Measurements from ENCODE around the gene RIC1. TPM values are rescaled to one million over a fixed set of nuclear protein-coding genes. Genes with fewer than 3 reads are reported as not detected.

Gene RIC1
- total and polyA plus RNA-seq, 11 donors, result 2.4 to 14.4 (median 8.7) TPM

- no peak for TF ChIP-seq POLR2A (IDR thresholded peaks at IDR 0.05)
- TF ChIP-seq, protein P1, sequence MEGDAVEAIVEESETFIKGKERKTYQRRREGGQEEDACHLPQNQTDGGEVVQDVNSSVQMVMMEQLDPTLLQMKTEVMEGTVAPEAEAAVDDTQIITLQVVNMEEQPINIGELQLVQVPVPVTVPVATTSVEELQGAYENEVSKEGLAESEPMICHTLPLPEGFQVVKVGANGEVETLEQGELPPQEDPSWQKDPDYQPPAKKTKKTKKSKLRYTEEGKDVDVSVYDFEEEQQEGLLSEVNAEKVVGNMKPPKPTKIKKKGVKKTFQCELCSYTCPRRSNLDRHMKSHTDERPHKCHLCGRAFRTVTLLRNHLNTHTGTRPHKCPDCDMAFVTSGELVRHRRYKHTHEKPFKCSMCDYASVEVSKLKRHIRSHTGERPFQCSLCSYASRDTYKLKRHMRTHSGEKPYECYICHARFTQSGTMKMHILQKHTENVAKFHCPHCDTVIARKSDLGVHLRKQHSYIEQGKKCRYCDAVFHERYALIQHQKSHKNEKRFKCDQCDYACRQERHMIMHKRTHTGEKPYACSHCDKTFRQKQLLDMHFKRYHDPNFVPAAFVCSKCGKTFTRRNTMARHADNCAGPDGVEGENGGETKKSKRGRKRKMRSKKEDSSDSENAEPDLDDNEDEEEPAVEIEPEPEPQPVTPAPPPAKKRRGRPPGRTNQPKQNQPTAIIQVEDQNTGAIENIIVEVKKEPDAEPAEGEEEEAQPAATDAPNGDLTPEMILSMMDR (IDR thresholded peaks at IDR 0.05), result no peak
These were observed 184.9 kb downstream of the RIC1 start for GRCh38 chr9:5813824-5814223.

DNA sequence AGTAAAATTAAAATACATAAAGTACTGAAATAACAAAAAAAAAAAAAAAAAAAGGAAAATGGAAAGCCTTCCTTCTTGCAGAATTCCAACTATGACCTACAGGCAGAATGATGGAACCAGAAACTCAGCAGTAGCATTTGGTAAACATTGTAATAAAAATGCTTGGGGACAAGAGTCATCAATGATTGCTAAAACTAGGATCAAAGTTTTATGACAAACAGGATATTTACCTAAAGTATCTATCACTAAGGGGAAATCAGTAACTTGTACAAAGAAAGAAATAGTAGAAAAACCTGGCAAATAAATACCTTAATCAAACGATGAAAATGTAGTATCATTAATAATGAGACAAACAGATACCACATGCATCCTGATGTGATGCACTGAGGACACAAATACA, 186.6 kb downstream of the RIC1 start:
- H3K4me3 ChIP-seq, result no peak overlapping the region
- peaks cover 0 to 77% (median 37%) of the 10 kb centered on the region in 9 donors for H3K36me3 ChIP-seq
- intact Hi-C loops (cut with DNase I), result no loop called here
- DNase-seq (no peak), ATAC-seq (no peak)
- H3K4me1 ChIP-seq, result no peaks in the 10 kb centered on the region
- 65 to 81% (median 69%) methylated on average over 1 of the region's 1 CpG for WGBS, 4 donors
- TF ChIP-seq, protein P1 (IDR thresholded peaks at IDR 0.05), result no peak
- TF ChIP-seq POLR2A (IDR thresholded peaks at IDR 0.05), result no peak
- no peaks in the 10 kb centered on the region for H3K9me3 ChIP-seq
- no peaks in the 10 kb centered on the region for H3K27me3 ChIP-seq
- no peak overlapping the region for H3K27ac ChIP-seq

More at GRCh38 chr9:5813824-5814223, 184.9 kb downstream of the RIC1 start:
- 92 to 97% (median 93%) methylated on average over 3 of the region's 3 CpGs for WGBS, 4 donors
- ATAC-seq, result no peak
- H3K4me3 ChIP-seq, result no peak overlapping the region
- H3K4me1 ChIP-seq, result no peaks in the 10 kb centered on the region
- intact Hi-C loops (cut with DNase I), result no loop called here
- H3K36me3 ChIP-seq, result peaks cover 0 to 77% (median 50%) of the 10 kb centered on the region in 9 donors
- H3K9me3 ChIP-seq, result no peaks in the 10 kb centered on the region
- no peak overlapping the region for H3K27ac ChIP-seq
- H3K27me3 ChIP-seq, result no peaks in the 10 kb centered on the region
- DNase-seq, result no peak

- H3K36me3 ChIP-seq, result peaks cover 0 to 73% (median 31%) of the 10 kb centered on the region in 9 donors
- H3K4me1 ChIP-seq, result no peaks in the 10 kb centered on the region
- no peak overlapping the region for H3K4me3 ChIP-seq
- H3K9me3 ChIP-seq, result no peaks in the 10 kb centered on the region
- DNase-seq (no peak), ATAC-seq (no peak)
- H3K27me3 ChIP-seq, result no peaks in the 10 kb centered on the region
- no peak for TF ChIP-seq POLR2A (IDR thresholded peaks at IDR 0.05)
- TF ChIP-seq, protein P1 (IDR thresholded peaks at IDR 0.05), result no peak
- WGBS, 4 donors, result 84 to 93% (median 92%) methylated on average over 3 of the region's 3 CpGs
- no peak overlapping the region for H3K27ac ChIP-seq
- intact Hi-C loops (cut with DNase I), result no loop called here
These were observed 189.0 kb downstream of the RIC1 start for GRCh38 chr9:5817862-5818261.

DNA sequence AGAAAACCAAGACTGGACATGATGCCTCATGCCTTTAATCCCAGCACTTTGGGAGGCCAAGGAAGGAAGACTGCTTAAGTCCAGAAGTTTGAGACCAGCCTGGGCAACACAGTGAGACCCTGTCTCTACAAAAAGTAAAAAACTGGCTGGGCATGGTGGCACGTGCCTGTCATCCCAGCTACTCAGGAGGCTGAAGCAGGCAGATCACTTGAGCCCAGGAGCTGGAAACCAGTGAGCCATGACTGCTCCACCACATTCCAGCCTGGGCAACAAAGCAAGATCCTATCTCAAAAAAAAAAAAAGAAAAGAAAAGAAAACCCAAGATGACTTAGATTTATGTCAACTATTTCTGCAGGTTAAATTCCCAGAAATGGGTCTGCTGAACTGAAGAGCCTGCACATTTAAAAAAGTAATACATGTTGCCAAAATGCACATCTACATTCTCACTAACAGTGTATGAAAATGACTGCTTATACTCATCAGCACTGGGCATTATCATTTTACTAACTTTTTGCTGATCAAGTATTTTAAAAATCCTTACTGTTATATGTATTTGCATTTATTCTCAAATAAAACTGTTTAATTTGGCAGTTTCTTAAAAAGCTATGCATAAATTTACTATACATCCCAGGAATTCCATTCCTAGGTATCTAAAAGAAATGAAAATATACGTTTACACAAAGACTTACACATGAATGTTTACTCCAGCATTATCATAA, 189.7 kb downstream of the RIC1 start:
- DNase-seq (no peak), ATAC-seq (no peak)
- Histone ChIP-seq H3K36me3 (peaks cover 0 to 73% (median 37%) of the 10 kb centered on the region in 9 donors), H3K27me3 (no peaks in the 10 kb centered on the region), H3K9me3 (no peaks in the 10 kb centered on the region), H3K4me3 (no peak overlapping the region), H3K4me1 (no peaks in the 10 kb centered on the region), H3K27ac (no peak overlapping the region)
- 90 to 97% (median 93%) methylated on average over 2 of the region's 2 CpGs for WGBS, 4 donors
- no peak for TF ChIP-seq POLR2A (IDR thresholded peaks at IDR 0.05)
- TF ChIP-seq, protein P1 (IDR thresholded peaks at IDR 0.05), result no peak
- intact Hi-C loops (cut with DNase I), result no loop called here

Data from heart left ventricle (tissue), 16 donors.